PC-9 (cell line): ENCODE results near the gene PKNOX1.

Experiments used
- EZH2 ChIP-seq: fragments of 200-600 bp; sonication (generic); IDR thresholded peaks from 2 replicates; pipeline ENCODE4 v1.8.0; 2017; ENCODE audit warnings: antibody characterized with exemption, low read depth
- TF ChIP-seq, protein P1 (sequence below): fragments of 200-600 bp; sonication (generic); conservative IDR thresholded peaks from 2 replicates; pipeline ENCODE4 v1.6.1; 2017; ENCODE audit warnings: mixed run types, antibody characterized with exemption, mild to moderate bottlenecking, moderate library complexity

DNA sequence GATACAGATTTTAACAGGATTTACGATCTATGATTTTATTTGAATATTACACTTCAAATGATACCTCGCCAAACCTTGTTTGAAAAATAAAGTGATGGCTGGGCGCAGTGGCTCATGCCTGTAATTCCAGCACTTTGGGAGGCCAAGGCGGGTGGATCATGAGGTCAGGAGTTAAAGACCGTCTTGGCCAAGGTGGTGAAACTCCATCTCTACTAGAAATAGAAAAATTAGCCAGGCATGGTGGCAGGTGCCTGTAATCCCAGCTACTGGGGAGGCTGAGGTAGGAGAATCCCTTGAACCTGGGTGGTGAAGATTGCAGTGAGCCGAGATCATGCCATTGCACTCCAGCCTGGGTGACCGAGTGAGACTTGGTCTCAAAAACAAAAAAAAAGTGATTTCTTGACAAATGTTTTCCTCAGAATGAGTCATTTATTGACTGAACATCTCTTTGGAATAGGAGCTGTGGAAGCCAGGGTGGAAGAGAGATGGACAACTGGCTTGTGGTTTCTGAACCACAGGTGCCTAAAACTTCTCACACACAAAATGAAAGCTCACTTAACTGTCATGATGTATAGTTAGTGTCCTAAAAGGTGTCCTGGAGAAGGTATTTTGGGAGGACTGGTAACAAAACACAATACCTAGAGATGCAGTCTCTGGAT lies 11.9 kb downstream of the PKNOX1 start:
- TF ChIP-seq, protein P1, sequence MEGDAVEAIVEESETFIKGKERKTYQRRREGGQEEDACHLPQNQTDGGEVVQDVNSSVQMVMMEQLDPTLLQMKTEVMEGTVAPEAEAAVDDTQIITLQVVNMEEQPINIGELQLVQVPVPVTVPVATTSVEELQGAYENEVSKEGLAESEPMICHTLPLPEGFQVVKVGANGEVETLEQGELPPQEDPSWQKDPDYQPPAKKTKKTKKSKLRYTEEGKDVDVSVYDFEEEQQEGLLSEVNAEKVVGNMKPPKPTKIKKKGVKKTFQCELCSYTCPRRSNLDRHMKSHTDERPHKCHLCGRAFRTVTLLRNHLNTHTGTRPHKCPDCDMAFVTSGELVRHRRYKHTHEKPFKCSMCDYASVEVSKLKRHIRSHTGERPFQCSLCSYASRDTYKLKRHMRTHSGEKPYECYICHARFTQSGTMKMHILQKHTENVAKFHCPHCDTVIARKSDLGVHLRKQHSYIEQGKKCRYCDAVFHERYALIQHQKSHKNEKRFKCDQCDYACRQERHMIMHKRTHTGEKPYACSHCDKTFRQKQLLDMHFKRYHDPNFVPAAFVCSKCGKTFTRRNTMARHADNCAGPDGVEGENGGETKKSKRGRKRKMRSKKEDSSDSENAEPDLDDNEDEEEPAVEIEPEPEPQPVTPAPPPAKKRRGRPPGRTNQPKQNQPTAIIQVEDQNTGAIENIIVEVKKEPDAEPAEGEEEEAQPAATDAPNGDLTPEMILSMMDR = no peak
- no peak for TF ChIP-seq EZH2
